Stimulated activated CD4-positive, alpha-beta T cell treated with anti-CD3 and anti-CD28 coated beads, Interleukin-1b, Interleukin-23, amount 100 ng/mL, for 1 hour (primary cell): ENCODE data around the gene ZCCHC24.
A peak's percentile ranks its signal among the peaks of the same experiment; 100 is the strongest.

ENCODE experiments used
- DNase-seq, 2 donors: peaks; one replicate each; pipeline ENCODE4 v3.0.0-alpha.2; 2020; ENCODE audit warnings: low read depth in 2 of 2

The ZCCHC24 gene

DNA sequence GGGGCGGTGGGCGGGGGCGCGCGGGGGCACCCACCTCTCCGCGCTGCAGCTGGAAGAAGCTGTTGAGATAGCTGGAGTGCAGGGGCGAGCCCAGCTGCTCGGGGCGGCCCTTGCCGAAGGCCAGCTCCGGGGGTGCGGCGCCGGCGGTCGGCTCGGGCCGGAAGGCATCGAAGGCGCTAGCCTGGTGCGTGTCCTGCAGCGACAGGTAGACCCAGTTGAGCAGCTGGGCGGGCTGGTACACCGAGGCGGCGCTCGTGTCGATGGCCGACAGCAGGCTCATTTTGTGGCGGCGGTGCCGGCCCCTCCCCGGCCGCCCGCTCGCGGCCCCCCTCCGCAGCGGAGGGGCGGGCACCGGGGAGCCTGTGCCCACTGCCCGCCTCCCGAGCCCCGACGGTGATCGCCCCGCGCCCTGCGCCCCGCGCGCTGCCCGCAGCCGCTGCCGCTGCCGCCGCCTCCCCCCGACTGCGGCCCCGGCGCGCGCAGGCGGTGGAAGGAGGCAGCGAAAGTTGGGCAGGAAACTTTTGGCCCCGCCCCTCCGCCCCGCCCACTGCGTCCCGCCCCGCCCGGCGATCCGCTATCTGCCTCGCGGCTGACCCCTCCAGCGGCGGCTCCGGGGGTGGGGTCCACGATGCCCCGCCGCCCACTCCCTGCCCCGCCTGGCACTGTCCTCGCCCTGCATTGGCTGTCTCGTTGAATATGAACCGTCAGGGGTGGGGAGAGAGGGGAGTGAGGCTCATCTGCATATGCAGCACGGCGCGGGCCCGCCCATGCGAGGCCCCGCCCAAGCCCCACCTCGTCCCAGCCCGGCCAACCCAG, at the start of gene ZCCHC24:
TSS of gene ZCCHC24 (minus strand) at position 464 of the 816 bp plus-strand sequence. CDS start at position 280, 184 bp downstream.
- DNase-seq, result peak; percentile 89

DNA sequence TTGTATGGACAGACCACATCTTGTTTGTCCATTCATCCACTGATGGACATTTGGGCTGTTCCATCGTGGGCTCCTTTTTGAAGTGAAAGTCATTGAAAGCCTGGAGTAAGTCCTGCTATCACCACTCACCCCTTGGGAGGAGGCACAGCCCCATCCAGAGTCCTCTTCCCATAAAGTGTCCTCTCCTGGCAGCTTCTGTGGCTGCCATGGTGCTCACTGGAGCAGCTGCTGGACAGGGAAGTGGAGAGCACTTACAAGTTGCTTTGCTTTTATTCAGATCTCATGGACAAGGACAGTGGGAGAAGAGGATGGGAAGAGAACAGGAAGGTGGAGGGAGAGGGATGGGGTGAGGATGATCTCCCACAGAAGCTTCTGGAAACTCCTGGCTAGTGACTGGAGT, 48.4 kb upstream of the ZCCHC24 start:
- DNase-seq, result no peak

DNA sequence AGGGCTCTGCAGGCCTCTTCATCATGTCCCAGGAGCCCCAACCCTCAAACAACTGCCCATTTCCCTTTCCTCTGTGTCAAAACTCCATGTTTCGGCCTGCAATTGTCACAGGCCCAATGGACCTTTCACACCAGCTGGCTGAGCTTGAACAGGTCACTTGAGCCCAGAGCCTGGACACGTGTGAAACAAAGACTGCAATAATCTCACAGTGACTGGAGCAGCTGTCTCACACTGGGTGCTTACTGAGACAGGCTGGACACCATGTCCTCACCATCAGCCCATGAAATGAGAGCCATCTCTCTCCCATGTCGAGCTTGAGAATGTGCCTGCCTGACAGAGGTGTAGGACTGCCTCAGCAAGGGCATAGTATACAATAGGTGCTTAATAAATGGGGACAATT, 47.4 kb upstream of the ZCCHC24 start:
- DNase-seq, result no peak

DNA sequence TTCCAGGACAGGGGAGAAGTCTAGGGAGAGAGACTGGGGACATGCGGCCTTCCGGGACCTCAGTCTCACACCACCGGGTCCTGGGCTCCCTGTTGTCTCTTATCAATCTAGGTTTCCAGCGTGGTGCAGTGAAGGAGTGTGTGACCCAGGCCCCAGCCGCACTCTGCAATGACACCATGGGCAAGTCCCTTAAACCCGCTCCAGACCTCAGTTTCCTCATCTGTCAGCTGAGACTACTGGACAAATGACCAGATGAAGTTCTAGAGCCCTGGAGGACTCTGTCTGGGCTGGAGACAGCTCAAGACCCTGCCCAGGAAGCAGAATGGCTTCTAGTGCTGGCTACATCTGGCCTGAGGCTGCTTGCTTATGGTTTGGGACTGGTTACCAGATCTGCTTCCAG, 46.8 kb upstream of the ZCCHC24 start:
- DNase-seq, result no peak

GRCh38 chr10:79491143-79491835, 45.9 kb upstream of the ZCCHC24 start:
- DNase-seq, result no peak

- no peak for DNase-seq
Observed at GRCh38 chr10:79490400-79491142, 45.1 kb upstream of the ZCCHC24 start.

DNA sequence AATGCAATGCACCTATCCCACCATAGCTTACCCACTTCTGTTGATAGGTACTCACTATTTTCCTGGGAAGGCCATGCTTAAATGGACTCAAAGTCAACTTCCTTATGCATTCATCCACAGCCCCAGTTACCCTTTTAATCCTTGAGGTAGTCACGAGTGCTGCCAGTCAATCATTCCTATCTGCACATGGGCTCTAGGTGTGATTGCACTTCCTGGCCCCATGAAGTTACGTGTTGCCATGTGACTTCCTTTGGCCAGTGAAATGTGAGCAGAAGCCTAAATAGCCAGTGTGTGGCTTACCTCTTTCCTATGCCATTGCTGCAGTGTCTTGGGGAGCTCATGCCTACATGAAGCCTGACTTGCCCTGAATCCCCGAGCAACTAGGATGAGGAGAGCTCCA, 43.4 kb upstream of the ZCCHC24 start:
- no peak for DNase-seq

- DNase-seq, result no peak
Observed at GRCh38 chr10:79488336-79488735, 42.9 kb upstream of the ZCCHC24 start.

GRCh38 chr10:79487296-79488194, 42.1 kb upstream of the ZCCHC24 start:
- no peak for DNase-seq

GRCh38 chr10:79484476-79484875, 39.1 kb upstream of the ZCCHC24 start:
- no peak for DNase-seq

- no peak for DNase-seq
Observed at GRCh38 chr10:79483948-79484347, 38.5 kb upstream of the ZCCHC24 start.

DNA sequence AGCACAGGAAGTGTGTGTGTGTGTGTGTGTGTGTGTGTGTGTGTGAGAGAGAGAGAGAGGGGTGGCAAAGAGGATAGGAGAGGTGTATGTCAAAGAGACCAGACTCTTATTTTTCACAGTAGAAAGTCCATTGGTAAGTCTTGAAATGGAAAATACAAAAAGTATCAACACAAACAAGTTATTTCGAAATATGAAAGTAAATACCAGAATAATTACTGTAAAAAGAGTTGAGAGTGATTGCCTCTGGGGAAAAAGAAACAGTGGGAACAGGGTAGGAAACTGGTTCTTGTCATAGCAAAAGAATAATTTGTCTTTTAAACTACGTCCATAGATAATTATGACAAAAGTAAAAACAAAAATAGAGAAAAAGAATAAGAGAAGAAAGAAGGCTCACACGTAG, 37.9 kb upstream of the ZCCHC24 start:
- DNase-seq, result no peak

- DNase-seq, result no peak
Observed at GRCh38 chr10:79482741-79483140, 37.3 kb upstream of the ZCCHC24 start.

GRCh38 chr10:79482304-79482703, 36.9 kb upstream of the ZCCHC24 start:
- DNase-seq, result no peak

GRCh38 chr10:79479283-79479909, 34.0 kb upstream of the ZCCHC24 start:
- no peak for DNase-seq

GRCh38 chr10:79477456-79477855, 32.0 kb upstream of the ZCCHC24 start:
- no peak for DNase-seq

- no peak for DNase-seq
Observed at GRCh38 chr10:79476645-79477044, 31.2 kb upstream of the ZCCHC24 start.

DNA sequence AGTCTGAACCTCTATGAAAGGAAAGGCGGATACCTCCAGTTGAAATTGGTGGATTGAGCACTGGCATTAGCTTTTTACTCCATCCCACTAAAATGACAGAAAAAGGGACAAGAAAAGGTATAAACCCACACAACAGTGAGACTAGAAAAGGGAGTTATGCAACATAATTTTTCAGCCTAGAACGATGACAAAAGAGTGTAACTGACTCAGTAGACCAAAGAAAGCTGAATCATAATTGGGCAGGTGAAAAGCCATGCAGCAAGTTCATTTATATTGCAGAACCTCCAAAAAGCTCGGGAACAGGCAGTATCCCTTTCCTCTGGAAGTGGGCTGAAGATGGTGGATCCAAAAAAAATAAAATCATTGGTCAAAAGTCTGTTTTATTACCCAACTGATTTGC, 30.5 kb upstream of the ZCCHC24 start:
- no peak for DNase-seq

DNA sequence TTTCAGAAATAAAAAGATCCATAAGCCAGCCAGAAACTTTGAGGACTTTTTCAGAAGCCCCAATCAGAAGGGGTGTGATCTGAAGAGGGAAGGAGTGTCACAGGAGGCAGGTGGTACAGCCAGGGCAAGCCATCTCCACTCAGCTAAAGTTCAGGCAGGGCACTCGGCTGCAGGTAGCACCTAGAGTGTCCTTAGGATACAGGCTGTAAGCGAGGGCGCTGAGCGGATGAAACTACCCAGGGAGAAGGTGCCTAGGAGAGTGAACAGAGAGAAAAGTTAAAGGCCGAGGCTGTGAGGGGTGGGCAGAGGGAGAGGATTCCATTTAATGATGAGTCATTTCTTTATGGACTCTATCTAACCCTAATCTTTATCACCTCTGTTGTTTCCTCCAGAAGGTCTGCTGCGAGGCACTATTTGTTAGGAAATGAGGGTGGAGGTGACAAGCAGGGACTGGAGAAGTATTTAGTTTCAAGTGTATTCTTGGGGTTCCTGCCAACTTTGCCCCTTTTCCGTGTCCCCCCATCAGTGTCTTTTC, 29.8 kb upstream of the ZCCHC24 start:
- no peak for DNase-seq

DNA sequence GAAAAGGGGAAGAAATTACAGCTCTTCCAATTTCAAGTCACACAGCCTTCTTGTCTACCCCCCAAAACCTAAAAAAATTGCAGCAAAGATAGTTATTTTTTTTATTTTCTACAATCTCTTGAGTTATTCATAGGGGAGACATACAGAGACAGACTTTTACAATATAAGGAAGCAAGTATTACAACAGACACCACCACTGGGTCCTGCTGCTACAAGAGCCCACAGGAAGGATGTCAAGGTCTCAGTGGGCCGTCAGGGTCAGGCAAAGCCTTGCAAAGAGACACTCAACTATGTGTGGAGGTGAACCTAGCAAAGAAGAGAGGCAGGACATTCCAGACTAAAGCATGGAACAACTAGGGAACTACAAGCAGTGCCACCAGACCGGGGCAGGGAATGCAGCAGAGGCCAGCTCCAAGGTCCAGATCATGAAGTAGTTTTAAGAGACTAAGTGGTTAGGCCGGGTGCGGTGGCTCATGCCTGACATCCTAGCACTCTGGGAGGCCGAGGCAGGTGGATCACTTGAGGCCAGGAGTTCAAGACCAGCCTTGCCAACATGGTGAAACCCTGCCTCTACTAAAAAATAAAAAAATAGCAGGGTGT, 28.2 kb upstream of the ZCCHC24 start:
- DNase-seq, result no peak
